ENCODE results near the gene PRDM16.
"Not testable (repeated sequence)": the region's sequence is repeated elsewhere in the genome, so short reads cannot be mapped to it uniquely, and the experiment has no call there.

Gene PRDM16

DNA sequence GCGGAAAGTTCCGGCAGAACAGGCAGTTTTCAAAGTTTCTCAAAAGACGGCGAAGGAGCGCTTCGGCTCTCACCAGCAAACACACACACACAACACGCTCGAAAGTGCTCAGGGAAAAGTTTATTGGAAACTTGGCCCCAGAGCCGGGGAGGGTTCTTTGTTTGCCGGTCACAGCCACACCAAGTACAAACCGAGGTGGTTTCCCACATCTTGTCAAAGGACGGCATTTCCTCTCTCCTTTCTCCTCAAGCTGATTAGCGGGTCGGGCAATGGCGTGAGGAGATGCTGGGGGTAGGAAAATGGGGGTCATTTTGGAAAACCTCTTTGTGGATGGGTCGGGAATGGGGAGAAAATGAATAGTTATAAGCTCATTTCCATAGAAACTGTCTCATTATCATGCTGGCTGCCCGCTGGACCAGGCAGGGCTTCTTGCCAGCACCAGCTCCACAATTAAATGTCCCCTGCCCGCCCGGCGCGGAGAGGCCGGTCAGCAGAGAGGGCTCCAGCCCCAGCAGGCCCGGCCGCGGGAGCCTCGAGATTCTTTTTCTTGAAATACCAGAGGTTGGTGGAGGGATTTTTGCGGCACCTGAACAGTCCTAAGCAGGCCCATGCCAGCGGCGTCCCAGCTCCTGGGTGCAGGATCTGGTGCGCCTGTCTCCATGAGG lies 92.3 kb downstream of the PRDM16 start:
- no peak for DNase-seq (ENCODE audit: low read depth)
- H3K4me3 ChIP-seq (ENCODE audit: low read depth, low read length), result no peak overlapping the region
- TF ChIP-seq, protein P1, sequence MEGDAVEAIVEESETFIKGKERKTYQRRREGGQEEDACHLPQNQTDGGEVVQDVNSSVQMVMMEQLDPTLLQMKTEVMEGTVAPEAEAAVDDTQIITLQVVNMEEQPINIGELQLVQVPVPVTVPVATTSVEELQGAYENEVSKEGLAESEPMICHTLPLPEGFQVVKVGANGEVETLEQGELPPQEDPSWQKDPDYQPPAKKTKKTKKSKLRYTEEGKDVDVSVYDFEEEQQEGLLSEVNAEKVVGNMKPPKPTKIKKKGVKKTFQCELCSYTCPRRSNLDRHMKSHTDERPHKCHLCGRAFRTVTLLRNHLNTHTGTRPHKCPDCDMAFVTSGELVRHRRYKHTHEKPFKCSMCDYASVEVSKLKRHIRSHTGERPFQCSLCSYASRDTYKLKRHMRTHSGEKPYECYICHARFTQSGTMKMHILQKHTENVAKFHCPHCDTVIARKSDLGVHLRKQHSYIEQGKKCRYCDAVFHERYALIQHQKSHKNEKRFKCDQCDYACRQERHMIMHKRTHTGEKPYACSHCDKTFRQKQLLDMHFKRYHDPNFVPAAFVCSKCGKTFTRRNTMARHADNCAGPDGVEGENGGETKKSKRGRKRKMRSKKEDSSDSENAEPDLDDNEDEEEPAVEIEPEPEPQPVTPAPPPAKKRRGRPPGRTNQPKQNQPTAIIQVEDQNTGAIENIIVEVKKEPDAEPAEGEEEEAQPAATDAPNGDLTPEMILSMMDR (conservative IDR thresholded peaks at IDR 0.05; ENCODE audit: low read depth, low read length), result no peak

- TF ChIP-seq, protein P1 (conservative IDR thresholded peaks at IDR 0.05; ENCODE audit: low read depth, low read length), result no peak
- DNase-seq (ENCODE audit: low read depth), result no peak
- H3K4me3 ChIP-seq (ENCODE audit: low read depth, low read length), result no peak overlapping the region
These were observed 93.4 kb downstream of the PRDM16 start for GRCh38 chr1:3162322-3162882.

- DNase-seq (ENCODE audit: low read depth), result no peak
- TF ChIP-seq, protein P1 (conservative IDR thresholded peaks at IDR 0.05; ENCODE audit: low read depth, low read length), result no peak
- no peak overlapping the region for H3K4me3 ChIP-seq (ENCODE audit: low read depth, low read length)
These were observed 94.4 kb downstream of the PRDM16 start for GRCh38 chr1:3163356-3163755.

GRCh38 chr1:3164671-3165070 lies 95.7 kb downstream of the PRDM16 start:
- no peak overlapping the region for H3K4me3 ChIP-seq (ENCODE audit: low read depth, low read length)
- TF ChIP-seq, protein P1 (conservative IDR thresholded peaks at IDR 0.05; ENCODE audit: low read depth, low read length), result no peak
- DNase-seq (ENCODE audit: low read depth), result no peak

DNA sequence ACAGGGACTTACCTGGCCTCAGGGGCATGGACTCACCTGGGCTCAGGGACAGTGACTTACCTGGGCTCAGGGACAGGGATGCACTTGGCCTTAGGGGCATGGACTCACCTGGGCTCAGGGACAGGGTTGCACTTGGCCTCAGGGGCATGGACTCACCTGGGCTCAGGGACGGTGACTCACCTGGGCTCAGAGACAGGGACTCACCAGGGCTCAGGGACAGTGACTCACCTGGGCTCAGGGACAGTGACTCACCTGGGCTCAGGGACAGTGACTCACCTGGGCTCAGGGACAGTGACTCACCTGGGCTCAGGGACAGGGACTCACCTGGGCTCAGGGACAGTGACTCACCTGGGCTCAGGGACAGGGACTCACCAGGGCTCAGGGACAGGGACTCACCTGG lies 96.2 kb downstream of the PRDM16 start:
- not testable (repeated sequence) for H3K4me3 ChIP-seq (ENCODE audit: low read depth, low read length); DNase-seq (ENCODE audit: low read depth)

GRCh38 chr1:3166206-3166918 lies 97.4 kb downstream of the PRDM16 start:
- TF ChIP-seq, protein P1 (conservative IDR thresholded peaks at IDR 0.05; ENCODE audit: low read depth, low read length), result no peak
- no peak for DNase-seq (ENCODE audit: low read depth)
- H3K4me3 ChIP-seq (ENCODE audit: low read depth, low read length), result no peak overlapping the region

DNA sequence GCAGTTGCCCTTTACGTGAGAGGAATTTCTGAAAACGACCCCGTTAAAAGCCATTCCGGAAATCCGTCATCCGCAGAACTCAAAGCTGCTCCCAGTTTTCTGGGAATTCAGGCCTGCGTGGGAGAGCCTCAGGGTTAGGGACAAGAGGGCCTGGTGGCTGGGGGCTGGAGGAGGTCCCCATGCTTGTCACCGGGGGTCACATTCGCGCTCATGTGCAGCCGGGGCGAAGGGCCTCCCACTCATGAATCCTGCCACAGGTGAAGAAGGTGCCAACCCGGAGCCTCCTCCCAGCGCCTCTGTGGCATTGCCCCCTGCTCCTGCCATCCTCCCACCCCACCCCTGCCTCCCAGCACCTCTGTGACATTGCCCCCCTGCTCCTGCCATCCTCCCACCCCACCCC lies 98.3 kb downstream of the PRDM16 start:
- no peak overlapping the region for H3K4me3 ChIP-seq (ENCODE audit: low read depth, low read length)
- no peak for DNase-seq (ENCODE audit: low read depth)
- TF ChIP-seq, protein P1 (conservative IDR thresholded peaks at IDR 0.05; ENCODE audit: low read depth, low read length), result no peak

Data from choroid plexus epithelial cell (primary cell).